ENCODE results near the gene CTNNBIP1. TPM values are rescaled to one million over a fixed set of nuclear protein-coding genes. Genes with fewer than 3 reads are reported as not detected.
A peak's percentile ranks its signal among the peaks of the same experiment; 100 is the strongest.

Gene CTNNBIP1
- polyA plus RNA-seq, 1 donor (not counting 4 experiments of a cell fraction or from before 2014, with no cell fraction given): 92.3 TPM

- TF ChIP-seq CTCF (optimal IDR thresholded peaks at IDR 0.05 in 1 of 3, IDR thresholded peaks at IDR 0.05 in 1 of 3, conservative IDR thresholded peaks at IDR 0.05 in 1 of 3; ENCODE audit: extremely low read depth in 1 of 3, insufficient read depth in 2 of 3, low read length in 3 of 3): no peak
- no peak for TF ChIP-seq EZH2 (IDR thresholded peaks at IDR 0.05; ENCODE audit: low read length)
- Histone ChIP-seq H3K27me3 (ENCODE audit: control insufficient read depth, extremely low read depth, insufficient read depth, low read length) (no peaks in the 10 kb centered on the region), H3K36me3 (ENCODE audit: control insufficient read depth in 2 of 2, extremely low read depth in 1 of 2, insufficient read depth in 2 of 2, low read length in 2 of 2) (peaks cover 19 to 21% of the 10 kb centered on the region in 2 experiments), H3K9me1 (ENCODE audit: control insufficient read depth, extremely low read depth, insufficient read depth, low read length) (no peaks in the 10 kb centered on the region), H3K4me1 (ENCODE audit: control insufficient read depth, extremely low read depth, insufficient read depth, low read length) (peaks cover 34% of the 10 kb centered on the region), H3K4me3 (ENCODE audit: control insufficient read depth in 2 of 3, extremely low read depth in 1 of 3, insufficient read depth in 2 of 3, low read depth in 1 of 3, low read length in 3 of 3) (peak overlapping the region in 1 of 3 experiments; percentile 11), H3K9me3 (ENCODE audit: control insufficient read depth, low read depth, low read length) (no peaks in the 10 kb centered on the region), H2AFZ (ENCODE audit: control insufficient read depth, low read length) (no peak overlapping the region), H3K79me2 (ENCODE audit: control insufficient read depth, insufficient read depth, low read length) (peaks cover 2% of the 10 kb centered on the region), H4K20me1 (ENCODE audit: control insufficient read depth, extremely low read depth, insufficient read depth, low read length) (no peaks in the 10 kb centered on the region), H3K9ac (ENCODE audit: control insufficient read depth, extremely low read depth, insufficient read depth, low read length) (peak overlapping the region; percentile 47), H3K27ac (ENCODE audit: control insufficient read depth, insufficient read depth, low read length) (peak overlapping the region; percentile 72), H3K4me2 (ENCODE audit: control insufficient read depth, extremely low read depth, insufficient read depth, low read depth, low read length) (peak overlapping the region; percentile 51)
- no peak for DNase-seq (ENCODE audit: low read depth, low spot score)
- FAIRE-seq: peak; percentile 95
- dilution Hi-C loops (cut with MboI; ENCODE audit: extremely low pct_ligation_motif_present, low sequenced_read_pairs): no loop called here
These were observed 40.2 kb downstream of the CTNNBIP1 start for GRCh38 chr1:9869831-9870251.

DNA sequence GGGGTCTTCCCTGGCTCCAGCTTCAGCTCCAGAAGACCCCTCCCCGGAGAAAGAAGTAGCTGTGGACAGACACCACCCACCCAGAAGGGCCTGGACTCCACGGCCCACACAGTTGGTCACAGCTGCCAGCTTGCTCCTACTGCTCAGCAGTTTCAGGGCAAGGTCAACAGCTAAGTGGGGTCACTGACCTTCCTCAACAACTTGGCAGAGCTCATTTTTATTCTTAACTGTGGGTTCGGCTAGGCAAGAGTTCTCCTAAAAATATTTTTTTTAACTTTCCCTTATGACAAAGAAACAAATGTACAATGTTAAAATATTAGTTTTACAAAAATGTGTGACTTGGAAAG lies 41.9 kb downstream of the CTNNBIP1 start:
- H2AFZ ChIP-seq (ENCODE audit: control insufficient read depth, low read length): no peak overlapping the region
- peaks cover 2% of the 10 kb centered on the region for H3K79me2 ChIP-seq (ENCODE audit: control insufficient read depth, insufficient read depth, low read length)
- no peak overlapping the region for H3K9ac ChIP-seq (ENCODE audit: control insufficient read depth, extremely low read depth, insufficient read depth, low read length)
- no peak for DNase-seq (ENCODE audit: low read depth, low spot score)
- no peak overlapping the region for H3K27ac ChIP-seq (ENCODE audit: control insufficient read depth, insufficient read depth, low read length)
- H3K9me3 ChIP-seq (ENCODE audit: control insufficient read depth, low read depth, low read length): no peaks in the 10 kb centered on the region
- peaks cover 27% of the 10 kb centered on the region for H3K4me1 ChIP-seq (ENCODE audit: control insufficient read depth, extremely low read depth, insufficient read depth, low read length)
- dilution Hi-C loops (cut with MboI; ENCODE audit: extremely low pct_ligation_motif_present, low sequenced_read_pairs): no loop called here
- H3K4me3 ChIP-seq (ENCODE audit: control insufficient read depth in 2 of 3, extremely low read depth in 1 of 3, insufficient read depth in 2 of 3, low read depth in 1 of 3, low read length in 3 of 3): no peak overlapping the region
- H3K36me3 ChIP-seq (ENCODE audit: control insufficient read depth in 2 of 2, extremely low read depth in 1 of 2, insufficient read depth in 2 of 2, low read length in 2 of 2): peaks cover 19 to 28% of the 10 kb centered on the region in 2 experiments
- H3K27me3 ChIP-seq (ENCODE audit: control insufficient read depth, extremely low read depth, insufficient read depth, low read length): no peaks in the 10 kb centered on the region
- no peak overlapping the region for H3K4me2 ChIP-seq (ENCODE audit: control insufficient read depth, extremely low read depth, insufficient read depth, low read depth, low read length)
- FAIRE-seq: no peak
- no peak for TF ChIP-seq CTCF (optimal IDR thresholded peaks at IDR 0.05 in 1 of 3, IDR thresholded peaks at IDR 0.05 in 1 of 3, conservative IDR thresholded peaks at IDR 0.05 in 1 of 3; ENCODE audit: extremely low read depth in 1 of 3, insufficient read depth in 2 of 3, low read length in 3 of 3)
- TF ChIP-seq EZH2 (IDR thresholded peaks at IDR 0.05; ENCODE audit: low read length): no peak
- no peaks in the 10 kb centered on the region for H3K9me1 ChIP-seq (ENCODE audit: control insufficient read depth, extremely low read depth, insufficient read depth, low read length)
- H4K20me1 ChIP-seq (ENCODE audit: control insufficient read depth, extremely low read depth, insufficient read depth, low read length): no peaks in the 10 kb centered on the region

Data from keratinocyte (primary cell).